GM18520 (cell line): Measurements from ENCODE around the gene TNKS2.

ENCODE experiments used
- ATAC-seq: cut with Tn5 transposase; IDR thresholded peaks from one replicate; pipeline ENCODE4 v1.9.1; 2021; ENCODE audit not compliant: unreplicated experiment

The TNKS2 gene

GRCh38 chr10:91907914-91908336 lies 109.7 kb downstream of the TNKS2 start:
- no peak for ATAC-seq

DNA sequence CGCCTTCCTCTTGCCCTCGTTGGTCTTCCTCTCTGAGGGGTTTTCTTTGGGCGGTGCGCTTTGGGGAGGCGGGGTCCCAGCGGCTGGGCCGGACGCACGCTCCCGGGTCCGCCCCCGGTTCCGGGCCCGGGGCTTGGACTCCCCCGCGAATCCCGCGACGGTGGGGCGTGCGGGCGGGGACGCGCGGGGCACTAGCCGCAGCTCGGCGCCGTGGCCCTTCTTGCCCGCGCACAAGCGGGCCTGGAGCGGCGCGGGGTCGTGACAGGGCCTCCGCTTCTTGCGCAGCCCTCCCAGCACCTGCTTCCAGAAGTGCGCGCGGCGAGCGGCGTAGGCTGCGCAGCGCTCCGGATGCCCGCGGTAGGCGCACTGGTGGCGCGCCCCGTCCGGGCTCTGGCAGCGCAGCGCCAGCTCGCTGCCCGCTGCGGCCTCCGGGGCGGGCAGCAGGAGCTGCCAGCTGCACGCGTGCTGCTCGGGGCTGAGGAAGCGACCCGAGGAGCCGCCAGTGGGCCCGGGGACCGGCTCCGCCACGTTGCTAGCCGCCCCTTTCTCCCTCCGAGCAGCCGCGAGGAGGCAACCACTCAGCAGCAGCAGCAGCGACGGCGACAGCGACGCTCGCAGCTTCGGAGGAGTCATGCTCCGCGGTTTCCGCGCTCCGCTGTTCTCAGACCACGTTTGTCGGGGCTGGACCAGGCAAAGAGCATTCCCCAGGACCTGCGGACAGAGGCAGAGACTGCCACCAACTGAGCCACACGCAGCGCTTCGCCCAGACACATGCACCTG lies 110.3 kb downstream of the TNKS2 start:
- peak; percentile 85 for ATAC-seq

DNA sequence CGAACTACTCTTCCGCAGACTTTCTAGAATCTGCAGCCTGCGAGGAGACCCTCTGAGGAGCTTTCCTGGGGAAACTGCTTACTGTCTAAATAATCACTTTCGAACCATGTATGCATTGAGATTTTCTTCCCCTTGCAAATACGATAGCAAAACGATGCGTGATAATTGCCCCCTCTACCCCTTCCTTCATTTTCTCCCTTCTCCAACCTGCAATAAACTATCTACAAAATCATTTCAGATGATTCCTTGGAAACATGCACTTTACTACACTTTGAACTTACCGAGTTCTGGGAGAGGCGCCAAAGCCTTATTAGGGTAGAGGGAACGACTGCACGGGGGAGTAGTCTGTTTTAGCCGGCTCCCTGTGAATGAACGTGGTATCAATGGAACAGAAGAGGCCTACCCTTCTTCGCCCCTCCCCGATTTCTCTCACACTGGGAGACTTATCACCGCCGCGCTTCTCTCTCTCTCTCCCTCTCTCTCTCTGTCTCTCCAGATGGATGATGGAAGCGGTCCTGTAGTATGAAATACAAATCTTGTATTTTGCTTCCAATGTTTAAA lies 111.0 kb downstream of the TNKS2 start, which contains the start of gene FGFBP3:
FGFBP3 (minus strand) TSS at position 370 of the 561 bp plus-strand sequence. CDS start 517 bp downstream, outside the sequence.
- no peak for ATAC-seq

DNA sequence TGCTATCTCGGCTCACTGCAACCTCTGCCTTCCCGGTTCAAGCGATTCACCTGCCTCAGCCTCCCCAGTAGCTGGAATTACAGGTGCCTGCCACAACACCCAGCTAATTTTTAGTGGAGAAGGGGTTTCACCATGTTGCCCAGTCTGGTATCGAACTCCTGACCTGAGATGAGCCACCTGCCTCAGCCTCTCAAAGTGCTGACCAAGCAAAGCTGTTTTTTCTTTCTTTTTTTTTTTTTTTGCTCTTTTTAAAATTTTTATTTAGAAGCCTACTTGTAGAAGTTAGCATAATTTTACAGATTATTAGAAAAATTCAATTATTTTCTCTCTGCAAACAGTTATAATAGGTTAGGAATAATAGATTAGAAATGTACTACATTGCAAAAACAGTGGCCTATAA lies 112.2 kb downstream of the TNKS2 start:
- no peak for ATAC-seq
